Transverse colon (tissue), 4 donors: ENCODE data around the gene ATP10D. TPM values are rescaled to one million over a fixed set of nuclear protein-coding genes. Genes with fewer than 3 reads are reported as not detected.

Experiments
- DNase-seq: peaks from one replicate; pipeline ENCODE4 v3.0.0-alpha.2; 2019
- H3K27ac ChIP-seq, 4 donors: fragments of 200-600 bp; sonication (generic); 2 replicates each; pipeline ENCODE4 v1.5.1; 2016 to 2018; ENCODE audit warnings: inconsistent platforms in 4 of 4
- H3K27me3 ChIP-seq: fragments of 200-600 bp; sonication (generic); 2 replicates; pipeline ENCODE4 v1.5.1; 2017; ENCODE audit warnings: inconsistent platforms
- H3K36me3 ChIP-seq, 4 donors: fragments of 200-600 bp; sonication (generic); 2 replicates each; pipeline ENCODE4 v1.5.1; 2017 to 2019; ENCODE audit warnings: inconsistent platforms in 4 of 4
- H3K4me1 ChIP-seq, 4 donors: fragments of 200-600 bp; sonication (generic); 2 replicates each; pipeline ENCODE4 v1.5.1; 2017 to 2020; ENCODE audit warnings: inconsistent platforms in 4 of 4
- H3K4me3 ChIP-seq, 4 donors: fragments of 200-600 bp; sonication (generic); 1 replicate in 1 of 4; 2 replicates in 3 of 4; pipeline versions ENCODE4 v1.5.1 to v1.6.1; 2017 to 2019; ENCODE audit warnings: inconsistent platforms in 4 of 4
- H3K9me3 ChIP-seq, 2 donors: fragments of 200-600 bp; sonication (generic); 2 replicates each; pipeline ENCODE4 v1.5.1; 2017 to 2019; ENCODE audit warnings: inconsistent platforms in 2 of 2
- CTCF ChIP-seq, 5 experiments: fragments of 200-600 bp in 3 of 5; fragments of 450-650 bp in 2 of 5; sonication (generic) in 3 of 5; IDR thresholded peaks; 1 replicate in 2 of 5; 2 replicates in 3 of 5; pipeline ENCODE4 v1.5.1; 2016 to 2017; ENCODE audit warnings: antibody characterized with exemption in 5 of 5, inconsistent platforms in 3 of 5, mild to moderate bottlenecking in 2 of 5, moderate library complexity in 1 of 5
- EP300 ChIP-seq: sonication (generic); formaldehyde crosslinking; IDR thresholded peaks from one replicate; pipeline ENCODE4 v1.6.1; 2017; ENCODE audit warnings: antibody characterized with exemption, low read depth
- POLR2A ChIP-seq: fragments of 450-650 bp; IDR thresholded peaks from one replicate; pipeline ENCODE4 v1.6.1; 2016; ENCODE audit warnings: antibody characterized with exemption, mild to moderate bottlenecking, moderate library complexity
- POLR2AphosphoS5 ChIP-seq, 3 donors: sonication (generic); formaldehyde crosslinking; IDR thresholded peaks; one replicate each; pipeline ENCODE4 v1.6.1; 2016; ENCODE audit warnings: antibody characterized with exemption in 3 of 3
- WGBS, 2 donors: methylation state at CpG; one replicate each; pipeline ENCODE4 v1.1.5; 2018; ENCODE audit warnings: low coverage in 1 of 2; 5-methylcytosine and 5-hydroxymethylcytosine counted together
- in situ Hi-C, 4 donors: fragments of 200-750 bp; cut with MboI; loops; one replicate each; pipeline versions ENCODE4 v1.15.0 to v1.15.1; 2017; ENCODE audit warnings: low sequenced_read_pairs in 3 of 4, low pct_ligation_motif_present in 1 of 4, low pct_unique_long_range_greater_than_20kb in 1 of 4
- intact Hi-C: fragments of 100-400 bp; cut with DNase I; formaldehyde crosslinking; loops from one replicate; pipeline ENCODE4 v1.15.1; 2023; ENCODE audit warnings: low total_unique reads
- total RNA-seq, 4 donors: library from RNA; depleted of rRNA; stranded (reverse); fragments of >200 nt; gene quantifications; one replicate each; pipeline ENCODE4 v1.1.0, GENCODE V29; 2016

The ATP10D gene
- total RNA-seq, 4 donors from 2014 or later: 3.8 to 14.1 (median 7.7) TPM

DNA sequence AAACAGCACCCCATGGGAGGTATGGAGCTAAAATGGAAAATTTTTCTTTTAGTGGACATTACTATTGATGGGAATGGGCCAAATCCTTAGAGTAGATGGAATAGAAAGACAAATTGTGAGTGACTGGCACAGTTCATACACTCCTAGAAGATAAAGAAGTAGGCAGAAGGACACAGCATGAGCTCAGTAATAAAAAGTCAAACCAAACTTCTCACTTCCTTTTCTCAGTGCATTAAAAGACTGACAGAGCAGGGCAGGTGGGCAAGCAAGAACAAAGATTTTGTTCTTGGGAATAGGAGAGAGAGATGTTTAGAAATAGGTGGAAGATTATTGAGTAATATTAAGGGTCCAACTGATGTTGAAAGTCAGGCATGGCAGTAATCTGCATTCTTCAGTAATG, 132.5 kb downstream of the ATP10D start:
- Histone ChIP-seq H3K4me3 (no peak overlapping the region), H3K36me3 (no peaks in the 10 kb centered on the region), H3K9me3 (no peaks in the 10 kb centered on the region), H3K27ac (no peak overlapping the region), H3K27me3 (no peaks in the 10 kb centered on the region), H3K4me1 (no peaks in the 10 kb centered on the region)
- TF ChIP-seq CTCF (IDR thresholded peaks at IDR 0.05) (no peak), POLR2AphosphoS5 (IDR thresholded peaks at IDR 0.05) (no peak), EP300 (no peak), POLR2A (no peak)
- intact Hi-C loops (no loop called here), in situ Hi-C loops (no loop called here)
- no peak for DNase-seq

DNA sequence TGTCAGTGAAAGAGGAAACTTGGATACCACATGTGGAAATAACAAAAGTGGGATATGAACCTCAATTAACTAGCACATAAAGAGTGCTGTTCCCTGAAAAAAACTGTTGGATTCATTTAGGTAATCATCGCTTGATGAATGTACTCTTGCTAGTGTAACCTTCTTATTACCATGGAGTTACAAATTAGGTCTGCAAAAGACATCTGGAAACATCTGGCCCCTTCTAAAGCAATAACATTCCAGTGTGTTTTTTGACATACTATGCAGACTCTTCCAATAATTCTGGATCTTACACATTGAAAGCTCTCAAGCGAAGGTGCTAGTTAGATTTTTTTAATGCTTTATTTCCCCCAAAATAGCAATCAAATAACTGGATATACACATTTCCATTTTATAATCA, 134.6 kb downstream of the ATP10D start:
- TF ChIP-seq POLR2AphosphoS5 (IDR thresholded peaks at IDR 0.05) (no peak), EP300 (no peak), CTCF (IDR thresholded peaks at IDR 0.05) (no peak), POLR2A (no peak)
- DNase-seq: no peak
- 69 to 79% methylated on average over 2 of the region's 2 CpGs for WGBS, 2 donors
- intact Hi-C loops (no loop called here), in situ Hi-C loops (no loop called here)
- Histone ChIP-seq H3K36me3 (no peaks in the 10 kb centered on the region), H3K4me1 (no peaks in the 10 kb centered on the region), H3K4me3 (no peak overlapping the region), H3K9me3 (no peaks in the 10 kb centered on the region), H3K27ac (no peak overlapping the region), H3K27me3 (no peaks in the 10 kb centered on the region)

- no peak for TF ChIP-seq POLR2AphosphoS5 (IDR thresholded peaks at IDR 0.05)
- no peak for TF ChIP-seq POLR2A
- no peak for TF ChIP-seq CTCF (IDR thresholded peaks at IDR 0.05)
- Histone ChIP-seq H3K4me3 (no peak overlapping the region), H3K4me1 (no peaks in the 10 kb centered on the region), H3K27ac (no peak overlapping the region), H3K9me3 (no peaks in the 10 kb centered on the region), H3K36me3 (no peaks in the 10 kb centered on the region), H3K27me3 (no peaks in the 10 kb centered on the region)
- DNase-seq: no peak
- intact Hi-C loops: no loop called here
- 81 to 100% methylated on average over 1 of the region's 1 CpG for WGBS, 2 donors
- in situ Hi-C loops: no loop called here
These were observed 136.1 kb downstream of the ATP10D start for GRCh38 chr4:47621181-47621580.

DNA sequence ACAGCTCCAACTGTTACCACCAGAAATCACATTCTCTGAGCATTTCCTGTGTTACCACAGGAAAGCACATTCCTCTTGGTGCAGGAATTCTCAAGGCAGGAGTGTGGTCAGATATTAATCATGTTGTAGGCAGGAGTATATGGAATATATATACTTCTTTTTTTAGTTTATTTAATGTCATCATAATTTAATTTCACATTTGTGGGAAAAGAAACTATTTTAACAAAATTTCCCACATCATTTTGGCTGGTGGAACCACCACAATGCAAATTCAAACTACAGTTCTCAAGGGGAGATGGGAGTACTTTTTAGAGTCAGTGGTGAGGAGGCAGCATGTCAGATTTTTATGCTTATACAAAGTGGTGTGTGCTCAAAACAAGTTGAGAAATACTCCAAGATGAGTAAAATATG, 139.0 kb downstream of the ATP10D start:
- intact Hi-C loops: no loop called here
- no peak for DNase-seq
- in situ Hi-C loops: no loop called here

More for the DNA sequence above, 139.0 kb downstream of the ATP10D start:
- no peaks in the 10 kb centered on the region for H3K4me1 ChIP-seq
- H3K4me3 ChIP-seq: no peak overlapping the region
- no peak for TF ChIP-seq CTCF (IDR thresholded peaks at IDR 0.05)
- no peak for TF ChIP-seq EP300
- TF ChIP-seq POLR2AphosphoS5 (IDR thresholded peaks at IDR 0.05): no peak
- no peak overlapping the region for H3K27ac ChIP-seq
- H3K9me3 ChIP-seq: no peaks in the 10 kb centered on the region
- H3K36me3 ChIP-seq: no peaks in the 10 kb centered on the region
- no peaks in the 10 kb centered on the region for H3K27me3 ChIP-seq
